SU-DHL-6 (cell line): ENCODE measurements around the gene GATA1.
"Not testable (repeated sequence)": the region's sequence is repeated elsewhere in the genome, so short reads cannot be mapped to it uniquely, and the experiment has no call there.

Experiments used
- H2AFZ ChIP-seq: fragments of 200-600 bp; sonication (generic); 2 replicates; pipeline ENCODE4 v1.6.1; 2014; ENCODE audit warnings: low read depth, mild to moderate bottlenecking, moderate library complexity, mixed read lengths, antibody characterized with exemption, low read length; ENCODE audit not compliant: severe bottlenecking
- H3F3A ChIP-seq: fragments of 200-600 bp; shearing (Covaris generic); 2 replicates; pipeline ENCODE4 v1.6.0; 2016; ENCODE audit warnings: antibody characterized with exemption, mild to moderate bottlenecking; ENCODE audit not compliant: insufficient read depth
- H3K27ac ChIP-seq: fragments of 200-600 bp; sonication (generic); 2 replicates; pipeline ENCODE4 v1.5.1; 2016; ENCODE audit warnings: low read depth, mild to moderate bottlenecking, low read length, moderate library complexity, mixed read lengths
- H3K27me3 ChIP-seq: fragments of 200-600 bp; sonication (generic), shearing (Covaris generic); 2 replicates; pipeline ENCODE4 v1.6.0; 2014; ENCODE audit warnings: mild to moderate bottlenecking, low read length
- H3K36me3 ChIP-seq: fragments of 200-600 bp; sonication (generic); 2 replicates; pipeline ENCODE4 v1.6.1; 2014; ENCODE audit warnings: mild to moderate bottlenecking, low read length, mixed read lengths
- H3K4me2 ChIP-seq: fragments of 300-600, 200-600 bp; shearing (Covaris generic), sonication (generic); 2 replicates; pipeline ENCODE4 v1.6.0; 2014; ENCODE audit warnings: low read length, low read depth, mild to moderate bottlenecking; ENCODE audit not compliant: poor library complexity, severe bottlenecking
- H3K4me3 ChIP-seq: fragments of 200-600 bp; sonication (generic); 2 replicates; pipeline ENCODE4 v1.5.1; 2014; ENCODE audit warnings: antibody characterized with exemption, low read length, mild to moderate bottlenecking, mixed read lengths; ENCODE audit not compliant: insufficient read depth, poor library complexity, severe bottlenecking
- H3K79me2 ChIP-seq: fragments of 200-600 bp; sonication (generic); 2 replicates; pipeline ENCODE4 v1.6.1; 2014; ENCODE audit warnings: mild to moderate bottlenecking, low read length, moderate library complexity; ENCODE audit not compliant: insufficient read depth
- H3K9ac ChIP-seq: fragments of 200-600 bp; sonication (generic); 2 replicates; pipeline ENCODE4 v1.7.0; 2014; ENCODE audit warnings: mild to moderate bottlenecking, low read length
- H3K9me2 ChIP-seq: fragments of 200-600 bp; sonication (generic); replicated peaks from 2 replicates; pipeline ENCODE4 v1.6.1; 2014; ENCODE audit warnings: low read length; ENCODE audit not compliant: insufficient read depth
- H3K9me3 ChIP-seq: fragments of 200-600 bp; sonication (generic); 2 replicates; pipeline ENCODE4 v1.6.1; 2014; ENCODE audit warnings: low read length, mixed read lengths; ENCODE audit not compliant: insufficient read depth
- H4K20me1 ChIP-seq: fragments of 200-600 bp; sonication (generic); 2 replicates; pipeline ENCODE4 v1.6.1; 2014; ENCODE audit warnings: low read depth, mild to moderate bottlenecking, antibody characterized with exemption, low read length, moderate library complexity, mixed read lengths
- CTCF ChIP-seq: fragments of 200-600 bp; sonication (generic); IDR thresholded peaks from one replicate; pipeline ENCODE4 v1.5.1; 2017; ENCODE audit warnings: antibody characterized with exemption, mild to moderate bottlenecking, low read length, moderate library complexity; ENCODE audit not compliant: insufficient read depth, poor library complexity, severe bottlenecking
- EZH2phosphoT487 ChIP-seq: fragments of 200-600 bp; sonication (generic), shearing (Covaris generic); conservative IDR thresholded peaks from 2 replicates; pipeline ENCODE4 v1.6.1; 2018; ENCODE audit warnings: mild to moderate bottlenecking, antibody characterized with exemption, low read length, moderate library complexity, mixed read lengths

GATA1 gene

GRCh38 chrX:48815266-48815665 lies 28.9 kb downstream of the GATA1 start:
- Histone ChIP-seq H3K27ac (no peak overlapping the region), H3K9me2 (no peaks in the 10 kb centered on the region), H3K9me3 (no peaks in the 10 kb centered on the region), H3F3A (no peaks in the 10 kb centered on the region), H2AFZ (no peak overlapping the region), H3K79me2 (no peaks in the 10 kb centered on the region), H3K9ac (no peak overlapping the region), H3K36me3 (no peaks in the 10 kb centered on the region), H3K4me2 (no peak overlapping the region), H3K27me3 (no peaks in the 10 kb centered on the region), H4K20me1 (no peaks in the 10 kb centered on the region), H3K4me3 (no peak overlapping the region)
- no peak for TF ChIP-seq CTCF
- no peak for TF ChIP-seq EZH2phosphoT487

DNA sequence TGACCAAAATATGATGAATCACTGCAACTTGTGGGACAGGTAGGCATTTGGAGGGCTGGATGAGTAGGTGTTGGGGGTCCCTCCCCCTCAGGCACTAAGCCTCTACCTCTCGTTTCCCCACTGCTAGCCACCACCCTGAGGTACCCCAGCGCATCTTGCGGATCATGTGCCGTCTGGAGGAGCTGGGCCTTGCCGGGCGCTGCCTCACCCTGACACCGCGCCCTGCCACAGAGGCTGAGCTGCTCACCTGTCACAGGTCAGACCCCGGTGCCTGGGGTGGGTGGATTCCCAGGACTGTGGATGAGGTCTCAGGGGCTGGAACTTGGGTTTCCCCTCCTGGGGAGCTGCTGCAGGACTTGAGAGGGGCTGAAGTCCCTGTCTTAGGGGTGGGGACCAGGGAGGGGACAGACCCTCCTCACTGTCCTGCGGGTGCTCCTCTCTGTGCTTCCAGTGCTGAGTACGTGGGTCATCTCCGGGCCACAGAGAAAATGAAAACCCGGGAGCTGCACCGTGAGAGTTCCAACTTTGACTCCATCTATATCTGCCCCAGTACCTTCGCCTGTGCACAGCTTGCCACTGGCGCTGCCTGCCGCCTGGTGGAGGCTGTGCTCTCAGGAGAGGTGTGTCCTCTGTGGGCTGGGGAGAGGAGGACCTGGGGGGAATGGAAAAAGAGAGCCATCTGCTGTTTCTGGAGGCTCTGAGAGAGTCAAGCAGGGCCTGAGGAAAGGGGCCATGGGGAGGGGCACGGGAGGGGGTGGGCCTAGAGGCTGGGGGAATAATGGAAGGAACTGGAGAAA lies 29.8 kb downstream of the GATA1 start:
- no peak for TF ChIP-seq EZH2phosphoT487
- Histone ChIP-seq H3K79me2 (no peaks in the 10 kb centered on the region), H3K4me2 (no peak overlapping the region), H4K20me1 (no peaks in the 10 kb centered on the region), H3K27ac (no peak overlapping the region), H3K9me3 (no peaks in the 10 kb centered on the region), H3K27me3 (no peaks in the 10 kb centered on the region), H3K4me3 (no peak overlapping the region), H3F3A (no peaks in the 10 kb centered on the region), H3K36me3 (no peaks in the 10 kb centered on the region), H2AFZ (no peak overlapping the region), H3K9me2 (no peaks in the 10 kb centered on the region), H3K9ac (no peak overlapping the region)

- H3K27ac ChIP-seq, result no peak overlapping the region
- H3K4me3 ChIP-seq, result no peak overlapping the region
- H4K20me1 ChIP-seq, result no peaks in the 10 kb centered on the region
- H3F3A ChIP-seq, result no peaks in the 10 kb centered on the region
- no peak overlapping the region for H2AFZ ChIP-seq
- no peaks in the 10 kb centered on the region for H3K9me3 ChIP-seq
- H3K27me3 ChIP-seq, result no peaks in the 10 kb centered on the region
- no peaks in the 10 kb centered on the region for H3K9me2 ChIP-seq
- H3K36me3 ChIP-seq, result no peaks in the 10 kb centered on the region
- no peak overlapping the region for H3K9ac ChIP-seq
- H3K79me2 ChIP-seq, result no peaks in the 10 kb centered on the region
- no peak overlapping the region for H3K4me2 ChIP-seq
- TF ChIP-seq CTCF, result no peak
- TF ChIP-seq EZH2phosphoT487, result no peak
These were observed 31.7 kb downstream of the GATA1 start for GRCh38 chrX:48818098-48818497.

- TF ChIP-seq EZH2phosphoT487 (no peak), CTCF (no peak)
- H2AFZ ChIP-seq, result no peak overlapping the region
- H3K27me3 ChIP-seq, result no peaks in the 10 kb centered on the region
- H3K79me2 ChIP-seq, result no peaks in the 10 kb centered on the region
- no peaks in the 10 kb centered on the region for H3K9me3 ChIP-seq
- no peak overlapping the region for H3K4me2 ChIP-seq
- no peak overlapping the region for H3K27ac ChIP-seq
- H3K9me2 ChIP-seq, result no peaks in the 10 kb centered on the region
- H3K9ac ChIP-seq, result no peak overlapping the region
- no peaks in the 10 kb centered on the region for H4K20me1 ChIP-seq
- H3K4me3 ChIP-seq, result no peak overlapping the region
- H3F3A ChIP-seq, result no peaks in the 10 kb centered on the region
- H3K36me3 ChIP-seq, result no peaks in the 10 kb centered on the region
These were observed 32.5 kb downstream of the GATA1 start for GRCh38 chrX:48818866-48819265.

DNA sequence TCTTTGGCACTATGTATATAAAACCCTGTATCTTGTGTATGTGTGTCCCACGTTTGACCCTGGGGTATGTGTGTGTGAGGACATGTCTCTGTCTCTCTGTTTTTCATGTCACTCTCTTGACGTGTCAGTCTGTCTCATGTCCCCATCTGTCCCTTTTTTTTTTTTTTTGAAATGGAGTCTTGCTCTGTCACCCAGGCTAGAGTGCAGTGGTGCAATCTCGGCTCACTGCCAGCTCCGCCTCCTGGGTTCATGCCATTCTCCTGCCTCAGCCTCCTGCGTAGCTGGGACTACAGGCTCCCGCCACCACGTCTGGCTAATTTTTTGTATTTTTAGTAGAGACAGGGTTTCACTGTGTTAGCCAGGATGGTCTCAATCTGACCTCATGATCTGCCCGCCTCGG lies 33.0 kb downstream of the GATA1 start:
- H4K20me1 ChIP-seq, H3K36me3 ChIP-seq, H3K27me3 ChIP-seq, H3F3A ChIP-seq, H3K79me2 ChIP-seq, H3K9me2 ChIP-seq, H3K9me3 ChIP-seq, H2AFZ ChIP-seq, H3K4me2 ChIP-seq, H3K9ac ChIP-seq, H3K27ac ChIP-seq, H3K4me3 ChIP-seq: not testable (repeated sequence)
